Spleen (tissue), 7 donors: ENCODE data around the gene DPY19L2.
"Not testable (repeated sequence)": the region's sequence is repeated elsewhere in the genome, so short reads cannot be mapped to it uniquely, and the experiment has no call there.

Experiments
- CTCF ChIP-seq, 11 experiments: fragments of 200-600 bp in 7 of 11; fragments of 450-650 bp in 4 of 11; sonication (generic) in 4 of 11; IDR thresholded peaks in 8 of 11; conservative IDR thresholded peaks in 3 of 11; 1 replicate in 7 of 11; 2 replicates in 4 of 11; pipeline versions ENCODE4 v1.4.0 to v1.8.0; 2016 to 2021; ENCODE audit warnings: antibody characterized with exemption in 11 of 11, inconsistent platforms in 4 of 11, mild to moderate bottlenecking in 1 of 11
- POLR2A ChIP-seq, 3 donors: fragments of 450-650 bp; IDR thresholded peaks; one replicate each; pipeline ENCODE4 v1.5.1; 2017; ENCODE audit warnings: antibody characterized with exemption in 3 of 3, mild to moderate bottlenecking in 1 of 3
- donor health status: DM: no; HTN: no; CAD: no; lungs with moderate emphysema.
- donor health status: DM: no; HTN: no; CAD: no.
- donor health status: DM: no; HTN: no; CAD: no.

GRCh38 chr12:63549034-63549433 lies 119.3 kb downstream of the DPY19L2 start:
- not testable (repeated sequence) for TF ChIP-seq POLR2A (IDR thresholded peaks at IDR 0.05); CTCF (IDR thresholded peaks at IDR 0.05 in 8 of 11, conservative IDR thresholded peaks at IDR 0.05 in 3 of 11)
